Nephron progenitor cell (in vitro differentiated cells): ENCODE results near the gene CORO1A.

ENCODE experiments used
- DNase-seq: peaks from one replicate; pipeline ENCODE4 v3.0.0; 2021
- H3K27ac Mint-ChIP-seq: 2 replicates; pipeline ENCODE4 v1.8.0; 2021; ENCODE audit warnings: mild to moderate bottlenecking, moderate library complexity, mixed read lengths
- H3K27me3 Mint-ChIP-seq: 2 replicates; pipeline ENCODE4 v1.8.0; 2021; ENCODE audit warnings: mild to moderate bottlenecking, low read depth, mixed read lengths; ENCODE audit not compliant: poor library complexity
- H3K36me3 Mint-ChIP-seq: 2 replicates; pipeline ENCODE4 v1.8.0; 2021; ENCODE audit warnings: low read depth, mixed read lengths
- H3K4me1 Mint-ChIP-seq: 2 replicates; pipeline ENCODE4 v1.8.0; 2021; ENCODE audit warnings: mixed read lengths
- H3K4me3 Mint-ChIP-seq: 2 replicates; pipeline ENCODE4 v1.8.0; 2021; ENCODE audit warnings: mild to moderate bottlenecking, moderate library complexity, mixed read lengths
- H3K9me3 Mint-ChIP-seq: 2 replicates; pipeline ENCODE4 v1.8.0; 2021; ENCODE audit warnings: mild to moderate bottlenecking, moderate library complexity, mixed read lengths
- TF ChIP-seq, protein P1 (sequence below): fragments of 200-600 bp; sonication (generic); IDR thresholded peaks from 2 replicates; pipeline ENCODE4 v1.5.0; 2021; ENCODE audit warnings: antibody characterized with exemption

The CORO1A gene

DNA sequence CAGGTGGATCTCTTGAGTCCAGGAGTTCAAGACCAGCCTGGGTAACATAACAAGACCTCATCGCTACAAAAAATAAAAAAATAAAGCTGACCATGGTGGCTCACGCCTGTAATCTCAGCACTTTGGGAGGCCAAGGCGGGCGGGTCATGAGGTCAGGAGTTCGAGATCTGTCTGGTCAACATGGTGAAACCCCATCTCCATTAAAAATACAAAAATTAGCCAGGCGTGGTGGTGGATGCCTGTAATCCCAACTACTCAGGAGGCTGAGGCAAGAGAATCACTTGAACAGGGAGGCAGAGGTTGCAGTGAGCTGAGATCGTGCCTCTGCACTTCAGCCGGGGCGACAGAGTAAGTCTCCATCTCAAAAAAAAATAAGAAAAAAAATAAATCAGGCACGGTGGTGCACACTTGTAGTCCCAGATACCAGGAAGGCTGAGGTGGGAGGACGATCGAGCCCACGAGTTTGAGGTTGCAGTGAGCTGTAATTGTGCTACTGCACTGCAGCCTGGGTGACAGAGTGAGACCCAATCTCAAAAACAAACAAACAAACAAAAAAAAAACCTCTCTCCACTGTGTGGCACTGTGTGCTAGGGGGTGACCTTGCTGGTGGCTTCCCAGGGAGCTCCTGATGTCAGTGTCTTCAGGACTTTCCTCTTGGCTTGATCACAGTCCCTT, 40.6 kb upstream of the CORO1A start:
- H3K4me3 Mint-ChIP-seq, result no peak overlapping the region
- no peaks in the 10 kb centered on the region for H3K36me3 Mint-ChIP-seq
- peaks cover 23% of the 10 kb centered on the region for H3K27me3 Mint-ChIP-seq
- no peak for DNase-seq
- no peak overlapping the region for H3K27ac Mint-ChIP-seq
- H3K9me3 Mint-ChIP-seq, result peaks cover 6% of the 10 kb centered on the region
- TF ChIP-seq, protein P1, sequence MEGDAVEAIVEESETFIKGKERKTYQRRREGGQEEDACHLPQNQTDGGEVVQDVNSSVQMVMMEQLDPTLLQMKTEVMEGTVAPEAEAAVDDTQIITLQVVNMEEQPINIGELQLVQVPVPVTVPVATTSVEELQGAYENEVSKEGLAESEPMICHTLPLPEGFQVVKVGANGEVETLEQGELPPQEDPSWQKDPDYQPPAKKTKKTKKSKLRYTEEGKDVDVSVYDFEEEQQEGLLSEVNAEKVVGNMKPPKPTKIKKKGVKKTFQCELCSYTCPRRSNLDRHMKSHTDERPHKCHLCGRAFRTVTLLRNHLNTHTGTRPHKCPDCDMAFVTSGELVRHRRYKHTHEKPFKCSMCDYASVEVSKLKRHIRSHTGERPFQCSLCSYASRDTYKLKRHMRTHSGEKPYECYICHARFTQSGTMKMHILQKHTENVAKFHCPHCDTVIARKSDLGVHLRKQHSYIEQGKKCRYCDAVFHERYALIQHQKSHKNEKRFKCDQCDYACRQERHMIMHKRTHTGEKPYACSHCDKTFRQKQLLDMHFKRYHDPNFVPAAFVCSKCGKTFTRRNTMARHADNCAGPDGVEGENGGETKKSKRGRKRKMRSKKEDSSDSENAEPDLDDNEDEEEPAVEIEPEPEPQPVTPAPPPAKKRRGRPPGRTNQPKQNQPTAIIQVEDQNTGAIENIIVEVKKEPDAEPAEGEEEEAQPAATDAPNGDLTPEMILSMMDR, result no peak
- peaks cover 13% of the 10 kb centered on the region for H3K4me1 Mint-ChIP-seq

DNA sequence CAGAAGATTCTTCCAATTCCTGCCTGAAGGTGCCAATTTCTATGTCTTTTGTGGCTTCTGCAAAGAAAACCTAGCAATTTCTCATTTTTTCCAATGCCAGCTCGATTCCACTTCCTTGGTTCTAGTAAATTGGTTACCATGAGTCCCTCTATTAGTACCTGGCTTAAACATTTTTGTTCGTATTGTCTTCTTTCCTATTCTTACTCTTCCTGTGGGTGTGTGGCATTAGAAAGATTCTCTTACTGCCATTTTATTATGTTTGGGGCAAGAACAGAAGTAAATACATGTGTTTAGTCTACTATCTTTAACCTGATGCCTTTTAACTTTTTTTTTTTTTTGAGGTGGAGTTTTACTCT, 40.1 kb upstream of the CORO1A start:
- peaks cover 9% of the 10 kb centered on the region for H3K9me3 Mint-ChIP-seq
- TF ChIP-seq, protein P1, result no peak
- H3K4me1 Mint-ChIP-seq, result peaks cover 10% of the 10 kb centered on the region
- DNase-seq, result no peak
- peaks cover 23% of the 10 kb centered on the region for H3K27me3 Mint-ChIP-seq
- no peak overlapping the region for H3K27ac Mint-ChIP-seq
- no peak overlapping the region for H3K4me3 Mint-ChIP-seq
- no peaks in the 10 kb centered on the region for H3K36me3 Mint-ChIP-seq

DNA sequence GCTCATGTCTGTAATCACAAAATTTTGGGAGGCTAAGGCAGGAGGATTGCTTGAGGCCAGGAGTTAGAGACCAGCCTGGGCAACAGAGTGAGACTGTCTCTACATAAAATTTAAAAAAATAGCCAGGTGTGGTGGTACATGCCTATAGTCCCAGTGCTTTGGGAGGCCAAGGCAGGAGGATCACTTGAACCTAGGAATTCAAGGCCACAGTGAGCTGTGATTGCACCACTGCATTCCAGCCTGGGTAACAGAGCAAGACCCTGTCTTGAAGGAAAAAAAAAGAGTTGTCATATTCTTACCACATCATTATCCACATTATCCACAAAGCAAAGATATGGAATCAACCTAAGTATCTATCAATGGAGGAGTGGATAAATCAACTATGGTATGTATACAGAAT, 39.4 kb upstream of the CORO1A start:
- TF ChIP-seq, protein P1, result no peak
- Mint-ChIP-seq H3K4me1 (peaks cover 10% of the 10 kb centered on the region), H3K4me3 (no peak overlapping the region), H3K27me3 (peaks cover 29% of the 10 kb centered on the region), H3K9me3 (peaks cover 16% of the 10 kb centered on the region), H3K36me3 (no peaks in the 10 kb centered on the region), H3K27ac (no peak overlapping the region)
- no peak for DNase-seq

DNA sequence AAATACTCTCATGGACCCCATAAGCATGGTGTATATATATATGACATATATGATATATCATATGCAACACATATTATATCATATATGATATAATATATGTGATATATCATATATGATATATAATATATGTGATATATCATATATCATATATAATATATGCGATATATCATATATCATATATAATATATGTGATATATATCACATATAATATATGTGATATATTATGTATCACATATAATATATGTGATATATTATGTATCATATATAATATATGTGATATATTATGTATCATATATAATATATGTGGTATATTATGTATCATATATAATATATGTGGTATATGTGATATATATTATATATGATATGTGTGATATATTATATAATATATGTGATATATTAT, 38.5 kb upstream of the CORO1A start:
- TF ChIP-seq, protein P1, result no peak
- no peak overlapping the region for H3K27ac Mint-ChIP-seq
- DNase-seq, result no peak
- peaks cover 29% of the 10 kb centered on the region for H3K27me3 Mint-ChIP-seq
- H3K9me3 Mint-ChIP-seq, result peaks cover 25% of the 10 kb centered on the region
- peaks cover 7% of the 10 kb centered on the region for H3K4me1 Mint-ChIP-seq
- H3K4me3 Mint-ChIP-seq, result no peak overlapping the region
- no peaks in the 10 kb centered on the region for H3K36me3 Mint-ChIP-seq

DNA sequence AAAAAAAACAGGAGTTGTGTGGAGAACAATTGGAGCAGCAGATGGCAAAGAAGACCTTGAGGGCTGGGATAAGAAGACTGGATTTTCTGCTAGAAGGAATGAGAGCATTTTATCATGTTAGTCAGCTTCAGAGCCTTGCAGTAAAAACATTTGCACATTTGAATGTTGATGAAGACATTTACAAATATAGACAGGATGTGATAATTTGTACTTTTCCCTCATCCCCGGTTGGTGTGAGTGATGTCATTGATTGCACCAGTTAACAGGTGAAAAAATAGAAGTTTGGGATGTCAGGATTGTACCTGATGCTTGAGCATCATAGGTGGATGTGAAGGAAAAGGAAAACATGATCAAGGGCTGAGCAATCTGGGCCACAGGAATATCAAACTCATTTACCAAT, 37.7 kb upstream of the CORO1A start:
- no peak for DNase-seq

More for the DNA sequence above, 37.7 kb upstream of the CORO1A start:
- peaks cover 28% of the 10 kb centered on the region for H3K27me3 Mint-ChIP-seq
- H3K4me1 Mint-ChIP-seq, result peaks cover 4% of the 10 kb centered on the region
- peaks cover 32% of the 10 kb centered on the region for H3K9me3 Mint-ChIP-seq
- H3K27ac Mint-ChIP-seq, result no peak overlapping the region
- TF ChIP-seq, protein P1, result no peak
- H3K36me3 Mint-ChIP-seq, result no peaks in the 10 kb centered on the region
- no peak overlapping the region for H3K4me3 Mint-ChIP-seq
